ENCODE data around the gene RIMKLA. TPM values are rescaled to one million over a fixed set of nuclear protein-coding genes. Genes with fewer than 3 reads are reported as not detected.

Gene RIMKLA
- total RNA-seq, 1 donor, result 0.10 TPM

- no peak overlapping the region for H3K4me3 ChIP-seq (ENCODE audit: low read length)
- H3K27me3 ChIP-seq (ENCODE audit: insufficient read depth, low read length), result no peaks in the 10 kb centered on the region
- no peaks in the 10 kb centered on the region for H3K9me3 ChIP-seq (ENCODE audit: low read depth, low read length)
- H3K4me1 ChIP-seq (ENCODE audit: insufficient read depth, low read length), result no peaks in the 10 kb centered on the region
Measured at GRCh38 chr1:42399315-42400100, 18.9 kb downstream of the RIMKLA start.

- Histone ChIP-seq H3K4me3 (ENCODE audit: low read length) (no peak overlapping the region), H3K9me3 (ENCODE audit: low read depth, low read length) (no peaks in the 10 kb centered on the region), H3K4me1 (ENCODE audit: insufficient read depth, low read length) (no peaks in the 10 kb centered on the region), H3K27me3 (ENCODE audit: insufficient read depth, low read length) (no peaks in the 10 kb centered on the region)
Measured at GRCh38 chr1:42403880-42404400, 23.3 kb downstream of the RIMKLA start.

GRCh38 chr1:42414551-42415496 lies 34.2 kb downstream of the RIMKLA start:
- Histone ChIP-seq H3K27me3 (ENCODE audit: insufficient read depth, low read length) (no peaks in the 10 kb centered on the region), H3K4me1 (ENCODE audit: insufficient read depth, low read length) (no peaks in the 10 kb centered on the region), H3K4me3 (ENCODE audit: low read length) (no peak overlapping the region), H3K9me3 (ENCODE audit: low read depth, low read length) (no peaks in the 10 kb centered on the region)

GRCh38 chr1:42417166-42417565 lies 36.6 kb downstream of the RIMKLA start:
- Histone ChIP-seq H3K4me3 (ENCODE audit: low read length) (no peak overlapping the region), H3K9me3 (ENCODE audit: low read depth, low read length) (no peaks in the 10 kb centered on the region), H3K27me3 (ENCODE audit: insufficient read depth, low read length) (no peaks in the 10 kb centered on the region), H3K4me1 (ENCODE audit: insufficient read depth, low read length) (no peaks in the 10 kb centered on the region)

- Histone ChIP-seq H3K4me3 (ENCODE audit: low read length) (no peak overlapping the region), H3K27me3 (ENCODE audit: insufficient read depth, low read length) (no peaks in the 10 kb centered on the region), H3K4me1 (ENCODE audit: insufficient read depth, low read length) (no peaks in the 10 kb centered on the region), H3K9me3 (ENCODE audit: low read depth, low read length) (no peaks in the 10 kb centered on the region)
Measured at GRCh38 chr1:42418516-42418915, 37.9 kb downstream of the RIMKLA start.

- no peaks in the 10 kb centered on the region for H3K27me3 ChIP-seq (ENCODE audit: insufficient read depth, low read length)
- H3K9me3 ChIP-seq (ENCODE audit: low read depth, low read length), result no peaks in the 10 kb centered on the region
- H3K4me3 ChIP-seq (ENCODE audit: low read length), result no peak overlapping the region
- no peaks in the 10 kb centered on the region for H3K4me1 ChIP-seq (ENCODE audit: insufficient read depth, low read length)
Measured at GRCh38 chr1:42419126-42419821, 38.7 kb downstream of the RIMKLA start.

- H3K4me3 ChIP-seq (ENCODE audit: low read length), result no peak overlapping the region
- no peaks in the 10 kb centered on the region for H3K4me1 ChIP-seq (ENCODE audit: insufficient read depth, low read length)
- no peaks in the 10 kb centered on the region for H3K9me3 ChIP-seq (ENCODE audit: low read depth, low read length)
- H3K27me3 ChIP-seq (ENCODE audit: insufficient read depth, low read length), result no peaks in the 10 kb centered on the region
Measured at GRCh38 chr1:42420121-42420520, 39.5 kb downstream of the RIMKLA start.

- no peak overlapping the region for H3K4me3 ChIP-seq (ENCODE audit: low read length)
- no peaks in the 10 kb centered on the region for H3K4me1 ChIP-seq (ENCODE audit: insufficient read depth, low read length)
- H3K9me3 ChIP-seq (ENCODE audit: low read depth, low read length), result no peaks in the 10 kb centered on the region
- no peaks in the 10 kb centered on the region for H3K27me3 ChIP-seq (ENCODE audit: insufficient read depth, low read length)
Measured at GRCh38 chr1:42420911-42421585, 40.5 kb downstream of the RIMKLA start.

GRCh38 chr1:42422737-42423136 lies 42.1 kb downstream of the RIMKLA start:
- Histone ChIP-seq H3K4me3 (ENCODE audit: low read length) (no peak overlapping the region), H3K9me3 (ENCODE audit: low read depth, low read length) (no peaks in the 10 kb centered on the region), H3K4me1 (ENCODE audit: insufficient read depth, low read length) (no peaks in the 10 kb centered on the region), H3K27me3 (ENCODE audit: insufficient read depth, low read length) (no peaks in the 10 kb centered on the region)

- no peak overlapping the region for H3K4me3 ChIP-seq (ENCODE audit: low read length)
Measured at GRCh38 chr1:42423681-42424080, 43.1 kb downstream of the RIMKLA start.

GRCh38 chr1:42424201-42424600 lies 43.6 kb downstream of the RIMKLA start:
- Histone ChIP-seq H3K4me3 (ENCODE audit: low read length) (no peak overlapping the region), H3K27me3 (ENCODE audit: insufficient read depth, low read length) (no peaks in the 10 kb centered on the region), H3K9me3 (ENCODE audit: low read depth, low read length) (no peaks in the 10 kb centered on the region), H3K4me1 (ENCODE audit: insufficient read depth, low read length) (no peaks in the 10 kb centered on the region)

More at GRCh38 chr1:42423681-42424080, 43.1 kb downstream of the RIMKLA start:
- H3K27me3 ChIP-seq (ENCODE audit: insufficient read depth, low read length), result no peaks in the 10 kb centered on the region
- no peaks in the 10 kb centered on the region for H3K4me1 ChIP-seq (ENCODE audit: insufficient read depth, low read length)
- H3K9me3 ChIP-seq (ENCODE audit: low read depth, low read length), result no peaks in the 10 kb centered on the region

- H3K9me3 ChIP-seq (ENCODE audit: low read depth, low read length), result no peaks in the 10 kb centered on the region
- H3K4me3 ChIP-seq (ENCODE audit: low read length), result no peak overlapping the region
- no peaks in the 10 kb centered on the region for H3K27me3 ChIP-seq (ENCODE audit: insufficient read depth, low read length)
- H3K4me1 ChIP-seq (ENCODE audit: insufficient read depth, low read length), result no peaks in the 10 kb centered on the region
Measured at GRCh38 chr1:42427240-42427639, 46.6 kb downstream of the RIMKLA start.

GRCh38 chr1:42429603-42430002 lies 49.0 kb downstream of the RIMKLA start:
- Histone ChIP-seq H3K27me3 (ENCODE audit: insufficient read depth, low read length) (no peaks in the 10 kb centered on the region), H3K9me3 (ENCODE audit: low read depth, low read length) (no peaks in the 10 kb centered on the region), H3K4me3 (ENCODE audit: low read length) (no peak overlapping the region)

More at GRCh38 chr1:42429603-42430002, 49.0 kb downstream of the RIMKLA start:
- H3K4me1 ChIP-seq (ENCODE audit: insufficient read depth, low read length), result no peaks in the 10 kb centered on the region

Data from mononuclear cell (primary cell).